ENCODE measurements around the gene CSK.

The CSK gene

GRCh38 chr15:74795966-74796625 is 14.2 kb downstream of the CSK start:
- Histone ChIP-seq H3K36me3 (ENCODE audit: insufficient read depth, low read length) (peaks cover 55% of the 10 kb centered on the region), H3K79me2 (ENCODE audit: insufficient read depth, low read length) (peaks cover 62% of the 10 kb centered on the region)

GRCh38 chr15:74798388-74799254 is 16.7 kb downstream of the CSK start:
- Histone ChIP-seq H3K36me3 (ENCODE audit: insufficient read depth, low read length) (peaks cover 67% of the 10 kb centered on the region), H3K4me2 (ENCODE audit: insufficient read depth, low read length) (no peak overlapping the region), H2AFZ (ENCODE audit: low read depth, low read length) (no peak overlapping the region), H3K4me1 (ENCODE audit: insufficient read depth, low read length) (no peaks in the 10 kb centered on the region), H3K79me2 (ENCODE audit: insufficient read depth, low read length) (peaks cover 37% of the 10 kb centered on the region), H3K9me3 (ENCODE audit: insufficient read depth, low read length, severe bottlenecking) (no peaks in the 10 kb centered on the region), H3K4me3 (ENCODE audit: low read depth in 1 of 2, low read length in 2 of 2) (no peak overlapping the region), H3K27me3 (ENCODE audit: insufficient read depth, low read length, poor library complexity) (no peaks in the 10 kb centered on the region), H4K20me1 (ENCODE audit: insufficient read depth, low read length) (peaks cover 55% of the 10 kb centered on the region), H3K9ac (ENCODE audit: low read depth, low read length) (no peak overlapping the region), H3K27ac (ENCODE audit: low read length) (no peak overlapping the region)
- TF ChIP-seq EZH2 (IDR thresholded peaks at IDR 0.05; ENCODE audit: borderline replicate concordance, low read depth, low read length, severe bottlenecking) = no peak
- no peak for TF ChIP-seq CTCF (IDR thresholded peaks at IDR 0.05; ENCODE audit: borderline replicate concordance, extremely low read depth, low read length, poor library complexity, severe bottlenecking)
- no peak for ATAC-seq (ENCODE audit: insufficient read depth, low read depth)
- no peak for DNase-seq

More at GRCh38 chr15:74795966-74796625, 14.2 kb downstream of the CSK start:
- H3K9me3 ChIP-seq (ENCODE audit: insufficient read depth, low read length, severe bottlenecking) = no peaks in the 10 kb centered on the region
- H3K4me3 ChIP-seq (ENCODE audit: low read depth in 1 of 2, low read length in 2 of 2) = no peak overlapping the region
- no peaks in the 10 kb centered on the region for H3K4me1 ChIP-seq (ENCODE audit: insufficient read depth, low read length)
- ATAC-seq (ENCODE audit: insufficient read depth, low read depth) (no peak), DNase-seq (no peak)
- H3K9ac ChIP-seq (ENCODE audit: low read depth, low read length) = no peak overlapping the region
- no peaks in the 10 kb centered on the region for H3K27me3 ChIP-seq (ENCODE audit: insufficient read depth, low read length, poor library complexity)
- no peak overlapping the region for H3K4me2 ChIP-seq (ENCODE audit: insufficient read depth, low read length)
- H3K27ac ChIP-seq (ENCODE audit: low read length) = no peak overlapping the region
- TF ChIP-seq EZH2 (IDR thresholded peaks at IDR 0.05; ENCODE audit: borderline replicate concordance, low read depth, low read length, severe bottlenecking) (no peak), CTCF (IDR thresholded peaks at IDR 0.05; ENCODE audit: borderline replicate concordance, extremely low read depth, low read length, poor library complexity, severe bottlenecking) (no peak)
- peaks cover 77% of the 10 kb centered on the region for H4K20me1 ChIP-seq (ENCODE audit: insufficient read depth, low read length)
- H2AFZ ChIP-seq (ENCODE audit: low read depth, low read length) = no peak overlapping the region

- DNase-seq = no peak
- Histone ChIP-seq H3K27me3 (ENCODE audit: insufficient read depth, low read length, poor library complexity) (no peaks in the 10 kb centered on the region), H3K36me3 (ENCODE audit: insufficient read depth, low read length) (peaks cover 73% of the 10 kb centered on the region), H3K79me2 (ENCODE audit: insufficient read depth, low read length) (peaks cover 33% of the 10 kb centered on the region), H2AFZ (ENCODE audit: low read depth, low read length) (no peak overlapping the region), H3K9ac (ENCODE audit: low read depth, low read length) (no peak overlapping the region), H3K4me2 (ENCODE audit: insufficient read depth, low read length) (no peak overlapping the region), H3K4me3 (ENCODE audit: low read depth in 1 of 2, low read length in 2 of 2) (no peak overlapping the region), H3K9me3 (ENCODE audit: insufficient read depth, low read length, severe bottlenecking) (no peaks in the 10 kb centered on the region), H4K20me1 (ENCODE audit: insufficient read depth, low read length) (peaks cover 51% of the 10 kb centered on the region), H3K27ac (ENCODE audit: low read length) (no peak overlapping the region), H3K4me1 (ENCODE audit: insufficient read depth, low read length) (no peaks in the 10 kb centered on the region)
- TF ChIP-seq EZH2 (IDR thresholded peaks at IDR 0.05; ENCODE audit: borderline replicate concordance, low read depth, low read length, severe bottlenecking) (no peak), CTCF (IDR thresholded peaks at IDR 0.05; ENCODE audit: borderline replicate concordance, extremely low read depth, low read length, poor library complexity, severe bottlenecking) (no peak)
- ATAC-seq (ENCODE audit: insufficient read depth, low read depth) = peak; percentile 9; the same call in 1 of the 3 replicates
These were observed 17.5 kb downstream of the CSK start for GRCh38 chr15:74799255-74799855.

All from DND-41 (cell line).